Suprapubic skin (tissue), 3 donors: ENCODE results near the gene SOX6.
"Not testable (repeated sequence)": the region's sequence is repeated elsewhere in the genome, so short reads cannot be mapped to it uniquely, and the experiment has no call there.

Source experiments
- POLR2A ChIP-seq, 2 donors: fragments of 450-650 bp; IDR thresholded peaks; one replicate each; pipeline ENCODE4 v1.6.1; 2017; ENCODE audit warnings: antibody characterized with exemption in 2 of 2, mild to moderate bottlenecking in 2 of 2, moderate library complexity in 2 of 2
- TF ChIP-seq, protein P1 (sequence below), 2 donors: fragments of 200-600 bp in 1 of 2; fragments of 450-650 bp in 1 of 2; sonication (generic) in 1 of 2; IDR thresholded peaks; one replicate each; pipeline ENCODE4 v1.5.1; 2016 to 2019; ENCODE audit warnings: antibody characterized with exemption in 2 of 2, mild to moderate bottlenecking in 1 of 2, moderate library complexity in 1 of 2

DNA sequence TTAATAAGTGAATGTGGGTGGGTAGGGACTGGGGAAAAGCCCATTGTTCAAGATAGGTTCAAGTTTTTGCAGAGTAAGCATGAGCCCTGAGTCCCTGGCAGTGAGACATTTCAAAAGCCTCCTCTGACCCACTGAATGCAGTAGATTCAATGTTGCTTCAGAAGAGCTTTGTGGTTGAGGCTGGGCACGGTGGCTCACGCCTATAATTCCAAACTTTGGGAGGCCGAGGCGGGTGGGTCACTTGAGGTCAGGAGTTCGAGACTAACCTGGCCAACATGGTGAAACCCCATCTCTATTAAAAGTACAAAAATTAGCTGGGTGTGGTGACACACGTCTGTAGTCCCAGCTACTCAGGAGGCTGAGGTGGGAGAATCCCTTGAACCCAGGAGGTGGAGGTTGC lies 433.6 kb downstream of the SOX6 start:
- TF ChIP-seq, protein P1, sequence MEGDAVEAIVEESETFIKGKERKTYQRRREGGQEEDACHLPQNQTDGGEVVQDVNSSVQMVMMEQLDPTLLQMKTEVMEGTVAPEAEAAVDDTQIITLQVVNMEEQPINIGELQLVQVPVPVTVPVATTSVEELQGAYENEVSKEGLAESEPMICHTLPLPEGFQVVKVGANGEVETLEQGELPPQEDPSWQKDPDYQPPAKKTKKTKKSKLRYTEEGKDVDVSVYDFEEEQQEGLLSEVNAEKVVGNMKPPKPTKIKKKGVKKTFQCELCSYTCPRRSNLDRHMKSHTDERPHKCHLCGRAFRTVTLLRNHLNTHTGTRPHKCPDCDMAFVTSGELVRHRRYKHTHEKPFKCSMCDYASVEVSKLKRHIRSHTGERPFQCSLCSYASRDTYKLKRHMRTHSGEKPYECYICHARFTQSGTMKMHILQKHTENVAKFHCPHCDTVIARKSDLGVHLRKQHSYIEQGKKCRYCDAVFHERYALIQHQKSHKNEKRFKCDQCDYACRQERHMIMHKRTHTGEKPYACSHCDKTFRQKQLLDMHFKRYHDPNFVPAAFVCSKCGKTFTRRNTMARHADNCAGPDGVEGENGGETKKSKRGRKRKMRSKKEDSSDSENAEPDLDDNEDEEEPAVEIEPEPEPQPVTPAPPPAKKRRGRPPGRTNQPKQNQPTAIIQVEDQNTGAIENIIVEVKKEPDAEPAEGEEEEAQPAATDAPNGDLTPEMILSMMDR (IDR thresholded peaks at IDR 0.05), result not testable (repeated sequence)
- not testable (repeated sequence) for TF ChIP-seq POLR2A (IDR thresholded peaks at IDR 0.05)
